ENCODE results near the gene SLC66A2.

Gene SLC66A2

DNA sequence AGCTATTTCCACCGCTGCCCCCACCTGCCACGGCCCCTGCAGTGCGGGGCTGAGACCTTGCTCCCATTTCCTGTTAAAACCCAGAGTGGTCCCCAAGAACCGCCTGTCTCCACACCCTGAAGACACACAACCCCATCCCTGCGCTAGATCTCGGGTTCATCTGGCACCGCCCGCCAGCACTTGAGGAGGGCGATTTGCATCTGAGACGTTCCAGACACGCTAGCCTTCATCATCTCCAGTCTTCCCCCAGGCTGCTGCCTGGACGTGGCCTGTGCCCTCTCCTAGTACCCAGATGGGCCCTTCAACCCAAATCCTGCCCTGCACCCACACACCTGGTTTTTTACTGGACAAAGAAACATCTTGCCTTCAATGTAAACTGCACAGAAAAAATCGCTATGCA is 49.8 kb downstream of the SLC66A2 start:
- Histone ChIP-seq H3K9me2 (replicated peaks; ENCODE audit: insufficient read depth, low read length) (no peaks in the 10 kb centered on the region), H3K79me2 (ENCODE audit: insufficient read depth, low read length) (no peaks in the 10 kb centered on the region)

DNA sequence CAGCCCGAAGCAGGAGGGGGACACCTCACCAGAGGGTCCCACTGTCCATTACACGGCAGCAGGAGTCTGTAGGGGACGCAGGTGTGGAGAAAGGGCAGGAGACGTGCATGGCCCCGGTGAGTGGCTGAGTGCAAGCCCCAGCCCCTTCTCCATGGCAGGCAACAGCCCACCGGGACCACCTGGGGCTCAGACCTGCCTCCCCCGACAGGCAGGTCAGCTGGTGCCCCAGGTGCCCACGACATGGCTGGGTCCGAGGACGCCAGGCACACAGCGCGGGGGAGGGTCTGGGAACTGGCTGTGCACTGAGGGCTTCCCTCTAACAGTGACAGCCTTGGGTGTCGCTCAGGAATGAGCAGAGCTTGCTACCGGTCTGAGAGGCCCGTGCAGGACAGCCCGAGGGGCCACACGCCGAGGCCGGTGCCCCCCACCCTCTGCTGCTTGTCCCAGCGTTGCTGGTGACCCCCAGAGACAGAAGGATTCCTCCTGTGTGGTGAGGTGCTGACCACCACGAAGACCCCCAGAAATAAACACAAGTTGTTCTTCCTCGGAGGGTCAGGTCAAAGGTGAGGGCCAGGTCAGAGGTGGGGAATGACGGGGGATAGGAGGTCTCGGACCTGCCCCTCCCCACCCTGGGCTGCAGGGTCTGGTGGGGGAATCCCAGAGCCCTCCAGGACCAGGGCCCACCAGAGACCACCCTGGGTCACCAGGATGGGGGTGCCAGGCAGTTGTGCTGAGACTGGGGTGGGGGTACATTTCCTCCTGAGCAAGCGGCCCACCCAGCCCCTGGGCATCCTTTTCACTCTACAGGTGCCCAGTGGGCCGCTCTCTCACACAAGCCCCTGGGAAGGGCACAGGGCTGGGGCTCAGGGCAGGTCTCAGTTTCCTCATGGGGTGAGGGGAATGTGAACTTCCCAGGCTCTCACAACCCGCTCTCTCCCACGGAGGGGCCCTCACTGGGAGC is 50.6 kb downstream of the SLC66A2 start:
- H3K9me3 ChIP-seq (ENCODE audit: insufficient read depth, low read length): peaks cover 14% of the 10 kb centered on the region

More for the DNA sequence above, 49.8 kb downstream of the SLC66A2 start:
- no peak overlapping the region for H3K9ac ChIP-seq (ENCODE audit: low read length)
- H3K4me2 ChIP-seq (ENCODE audit: low read depth, low read length, poor library complexity, severe bottlenecking): no peak overlapping the region
- H3K9me3 ChIP-seq (ENCODE audit: insufficient read depth, low read length): peaks cover 9% of the 10 kb centered on the region
- no peak for TF ChIP-seq EZH2phosphoT487 (conservative IDR thresholded peaks at IDR 0.05; ENCODE audit: low read length)
- TF ChIP-seq, protein P1, sequence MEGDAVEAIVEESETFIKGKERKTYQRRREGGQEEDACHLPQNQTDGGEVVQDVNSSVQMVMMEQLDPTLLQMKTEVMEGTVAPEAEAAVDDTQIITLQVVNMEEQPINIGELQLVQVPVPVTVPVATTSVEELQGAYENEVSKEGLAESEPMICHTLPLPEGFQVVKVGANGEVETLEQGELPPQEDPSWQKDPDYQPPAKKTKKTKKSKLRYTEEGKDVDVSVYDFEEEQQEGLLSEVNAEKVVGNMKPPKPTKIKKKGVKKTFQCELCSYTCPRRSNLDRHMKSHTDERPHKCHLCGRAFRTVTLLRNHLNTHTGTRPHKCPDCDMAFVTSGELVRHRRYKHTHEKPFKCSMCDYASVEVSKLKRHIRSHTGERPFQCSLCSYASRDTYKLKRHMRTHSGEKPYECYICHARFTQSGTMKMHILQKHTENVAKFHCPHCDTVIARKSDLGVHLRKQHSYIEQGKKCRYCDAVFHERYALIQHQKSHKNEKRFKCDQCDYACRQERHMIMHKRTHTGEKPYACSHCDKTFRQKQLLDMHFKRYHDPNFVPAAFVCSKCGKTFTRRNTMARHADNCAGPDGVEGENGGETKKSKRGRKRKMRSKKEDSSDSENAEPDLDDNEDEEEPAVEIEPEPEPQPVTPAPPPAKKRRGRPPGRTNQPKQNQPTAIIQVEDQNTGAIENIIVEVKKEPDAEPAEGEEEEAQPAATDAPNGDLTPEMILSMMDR (IDR thresholded peaks at IDR 0.05; ENCODE audit: insufficient read depth, low read length, poor library complexity, severe bottlenecking): no peak
- H3K4me3 ChIP-seq (ENCODE audit: insufficient read depth, low read length, poor library complexity, severe bottlenecking): no peak overlapping the region
- no peak overlapping the region for H3K27ac ChIP-seq (ENCODE audit: low read depth, low read length)
- H4K20me1 ChIP-seq (ENCODE audit: low read depth, low read length): no peaks in the 10 kb centered on the region
- no peak overlapping the region for H2AFZ ChIP-seq (ENCODE audit: low read depth, low read length, severe bottlenecking)
- no peaks in the 10 kb centered on the region for H3K36me3 ChIP-seq (ENCODE audit: low read length)
- no peaks in the 10 kb centered on the region for H3K27me3 ChIP-seq (ENCODE audit: low read length)
- 0 out of 2 replicates have a peak, but pooled peaks cover 1% of the 10 kb centered on the region for H3F3A ChIP-seq (ENCODE audit: insufficient read depth)

DNA sequence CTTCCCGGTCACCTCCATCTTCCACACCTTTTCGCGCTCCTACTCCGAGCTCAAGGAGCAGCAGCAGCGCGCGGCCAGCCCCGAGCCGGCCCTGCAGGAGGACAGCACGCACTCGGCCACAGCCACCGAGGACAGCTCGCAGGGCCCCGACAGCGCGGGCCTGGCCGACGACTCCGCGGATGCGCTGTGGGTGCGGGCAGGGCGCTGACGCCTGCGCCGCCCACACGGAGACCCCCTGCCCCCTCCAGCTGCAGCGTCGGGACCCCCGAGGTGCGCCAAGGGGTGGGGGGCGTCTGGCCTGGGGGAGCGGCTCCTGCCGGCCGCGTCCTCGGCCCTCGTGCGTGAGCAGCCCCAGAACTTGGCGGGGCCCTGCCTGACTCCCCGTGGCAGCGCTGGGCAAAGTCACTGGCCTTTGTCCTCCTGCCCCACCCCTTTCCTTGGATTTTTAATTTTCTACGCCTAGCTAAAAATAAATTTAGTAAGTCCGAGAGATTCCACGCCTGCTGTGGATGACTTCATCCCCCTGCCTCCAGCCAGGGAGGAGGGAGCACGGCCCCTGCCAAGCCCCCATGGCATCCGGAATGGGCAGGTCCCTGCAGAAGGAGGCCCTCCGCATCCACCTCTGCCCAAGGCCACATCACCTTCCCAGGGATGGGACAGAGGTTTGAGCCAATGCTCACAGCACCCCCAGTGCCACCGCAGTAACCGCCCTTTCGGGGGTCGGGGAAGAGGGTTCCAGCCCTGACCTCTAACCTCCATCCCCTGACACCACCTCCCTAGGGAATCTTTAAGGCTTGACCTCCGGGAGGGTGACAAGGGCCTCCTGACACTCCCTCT is 51.6 kb downstream of the SLC66A2 start:
- peaks cover 17% of the 10 kb centered on the region for H3K9me3 ChIP-seq (ENCODE audit: insufficient read depth, low read length)
- no peak overlapping the region for H3K27ac ChIP-seq (ENCODE audit: low read depth, low read length)
- H4K20me1 ChIP-seq (ENCODE audit: low read depth, low read length): no peaks in the 10 kb centered on the region
- H2AFZ ChIP-seq (ENCODE audit: low read depth, low read length, severe bottlenecking): no peak overlapping the region
- H3K79me2 ChIP-seq (ENCODE audit: insufficient read depth, low read length): no peaks in the 10 kb centered on the region
- no peaks in the 10 kb centered on the region for H3K27me3 ChIP-seq (ENCODE audit: low read length)
- H3K4me2 ChIP-seq (ENCODE audit: low read depth, low read length, poor library complexity, severe bottlenecking): no peak overlapping the region
- no peak overlapping the region for H3K9ac ChIP-seq (ENCODE audit: low read length)
- no peaks in the 10 kb centered on the region for H3K9me2 ChIP-seq (replicated peaks; ENCODE audit: insufficient read depth, low read length)
- no peaks in the 10 kb centered on the region for H3K36me3 ChIP-seq (ENCODE audit: low read length)
- no peaks in the 10 kb centered on the region for H3F3A ChIP-seq (ENCODE audit: insufficient read depth)
- no peak for TF ChIP-seq EZH2phosphoT487 (conservative IDR thresholded peaks at IDR 0.05; ENCODE audit: low read length)
- TF ChIP-seq, protein P1 (IDR thresholded peaks at IDR 0.05; ENCODE audit: insufficient read depth, low read length, poor library complexity, severe bottlenecking): no peak
- H3K4me3 ChIP-seq (ENCODE audit: insufficient read depth, low read length, poor library complexity, severe bottlenecking): no peak overlapping the region

More for the DNA sequence above, 50.6 kb downstream of the SLC66A2 start:
- no peaks in the 10 kb centered on the region for H3K79me2 ChIP-seq (ENCODE audit: insufficient read depth, low read length)
- no peaks in the 10 kb centered on the region for H3K27me3 ChIP-seq (ENCODE audit: low read length)
- no peaks in the 10 kb centered on the region for H3K36me3 ChIP-seq (ENCODE audit: low read length)
- no peaks in the 10 kb centered on the region for H4K20me1 ChIP-seq (ENCODE audit: low read depth, low read length)
- H3K9ac ChIP-seq (ENCODE audit: low read length): no peak overlapping the region
- H2AFZ ChIP-seq (ENCODE audit: low read depth, low read length, severe bottlenecking): no peak overlapping the region
- no peaks in the 10 kb centered on the region for H3K9me2 ChIP-seq (replicated peaks; ENCODE audit: insufficient read depth, low read length)
- H3F3A ChIP-seq (ENCODE audit: insufficient read depth): no peaks in the 10 kb centered on the region
- TF ChIP-seq, protein P1 (IDR thresholded peaks at IDR 0.05; ENCODE audit: insufficient read depth, low read length, poor library complexity, severe bottlenecking): no peak
- no peak overlapping the region for H3K4me2 ChIP-seq (ENCODE audit: low read depth, low read length, poor library complexity, severe bottlenecking)
- no peak overlapping the region for H3K4me3 ChIP-seq (ENCODE audit: insufficient read depth, low read length, poor library complexity, severe bottlenecking)
- H3K27ac ChIP-seq (ENCODE audit: low read depth, low read length): no peak overlapping the region

All from SU-DHL-6 (cell line).